H1 (cell line): Measurements from ENCODE around the gene KDM6A. TPM values are rescaled to one million over a fixed set of nuclear protein-coding genes. Genes with fewer than 3 reads are reported as not detected.
A peak's percentile ranks its signal among the peaks of the same experiment; 100 is the strongest.

Experiments used
- CTCF ChIA-PET: fragments of 300-600 bp; sonication (Branson Sonifier 250); formaldehyde crosslinking; loops from one replicate; lab custom pipeline; 2021; ENCODE audit not compliant: partially characterized antibody; lab: Charles Lee
- POLR2A ChIA-PET: fragments of 300-600 bp; sonication (Branson Sonifier 250); formaldehyde crosslinking; loops from one replicate; lab custom pipeline; 2021; ENCODE audit warnings: inconsistent platforms; ENCODE audit not compliant: partially characterized antibody; lab: Charles Lee
- DNase-seq, 2 experiments: peaks; one replicate each; pipeline versions ENCODE4 v3.0.0 to v3.0.0-alpha.2; 2010 to 2022; ENCODE audit warnings: low spot score in 2 of 2, low read depth in 1 of 2, mixed read lengths in 1 of 2
- FAIRE-seq: peaks from 2 replicates; lab custom pipeline; 2011; peaks lifted over from hg19 to GRCh38; lab: Jason Lieb, UNC
- H2AFZ ChIP-seq: 2 replicates; pipeline ENCODE4 v1.8.1; 2012; ENCODE audit warnings: low read length, inconsistent platforms
- H2AK5ac ChIP-seq: 2 replicates; pipeline ENCODE4 v1.6.1; 2013; ENCODE audit warnings: low read depth, low read length
- H2BK120ac ChIP-seq: replicated peaks from 2 replicates; pipeline ENCODE3; 2013; ENCODE audit warnings: low read depth, low read length, inconsistent platforms
- H2BK12ac ChIP-seq: 2 replicates; pipeline ENCODE4 v1.6.1; 2013; ENCODE audit warnings: low read depth, low read length
- H2BK15ac ChIP-seq: 2 replicates; pipeline ENCODE4 v1.6.1; 2013; ENCODE audit warnings: low read length
- H2BK20ac ChIP-seq: 2 replicates; pipeline ENCODE4 v1.6.1; 2013; ENCODE audit warnings: low read length
- H2BK5ac ChIP-seq: 2 replicates; pipeline ENCODE4 v1.6.1; 2013; ENCODE audit warnings: low read depth, low read length
- H3K14ac ChIP-seq: 2 replicates; pipeline ENCODE4 v1.6.1; 2013; ENCODE audit warnings: inconsistent platforms; ENCODE audit not compliant: insufficient read length
- H3K18ac ChIP-seq: 2 replicates; pipeline ENCODE4 v1.6.1; 2013; ENCODE audit warnings: low read length; ENCODE audit errors: extremely low read depth
- H3K23ac ChIP-seq: 2 replicates; pipeline ENCODE4 v1.6.1; 2013; ENCODE audit warnings: inconsistent platforms; ENCODE audit not compliant: insufficient read length
- H3K23me2 ChIP-seq: 2 replicates; pipeline ENCODE4 v1.6.1; 2013; ENCODE audit warnings: low read depth, low read length
- H3K27ac ChIP-seq: 2 replicates; pipeline ENCODE4 v1.6.1; 2011; ENCODE audit warnings: low read depth, low read length, inconsistent platforms
- H3K27me3 ChIP-seq, 4 experiments: replicated peaks in 1 of 4; 1 replicate in 1 of 4; 2 replicates in 3 of 4; pipeline versions ENCODE4 v1.6.1 to v1.8.1; 2011 to 2013; ENCODE audit warnings: low read length in 3 of 4, mild to moderate bottlenecking in 3 of 4, inconsistent platforms in 2 of 4, mixed read lengths in 2 of 4, moderate library complexity in 1 of 4; ENCODE audit not compliant: control insufficient read depth in 3 of 4, insufficient read depth in 3 of 4; ENCODE audit errors: extremely low read depth in 1 of 4
- H3K36me3 ChIP-seq, 4 experiments: 2 replicates each; pipeline versions ENCODE4 v1.6.1 to v1.8.1; 2011 to 2013; ENCODE audit warnings: mild to moderate bottlenecking in 4 of 4, low read length in 3 of 4, moderate library complexity in 2 of 4, control low read depth in 1 of 4, inconsistent platforms in 1 of 4; ENCODE audit not compliant: insufficient read depth in 4 of 4, control insufficient read depth in 2 of 4
- H3K4ac ChIP-seq: replicated peaks from 2 replicates; pipeline ENCODE3; 2013; ENCODE audit warnings: low read length, low read depth, mixed read lengths, inconsistent platforms; ENCODE audit not compliant: insufficient read length
- H3K4me1 ChIP-seq, 4 experiments: replicated peaks in 1 of 4; 1 replicate in 1 of 4; 2 replicates in 3 of 4; pipeline versions ENCODE4 v1.6.1 to v1.8.1; 2011 to 2013; ENCODE audit warnings: low read length in 3 of 4, inconsistent platforms in 2 of 4, mixed read lengths in 1 of 4; ENCODE audit not compliant: insufficient read depth in 4 of 4, control insufficient read depth in 3 of 4
- H3K4me2 ChIP-seq, 2 experiments: 2 replicates each; pipeline versions ENCODE4 v1.6.1 to v1.8.1; 2011 to 2013; ENCODE audit warnings: low read depth in 2 of 2, low read length in 2 of 2, control low read depth in 1 of 2, inconsistent platforms in 1 of 2, mild to moderate bottlenecking in 1 of 2; ENCODE audit not compliant: insufficient read depth in 1 of 2
- H3K4me3 ChIP-seq, 4 experiments: fragments of 200-600, 300-600 bp in 1 of 4; sonication (generic), shearing (Covaris generic), sonication (Bioruptor Twin) in 1 of 4; 2 replicates each; pipeline versions ENCODE4 v1.5.1 to v1.8.1; 2011 to 2016; ENCODE audit warnings: low read length in 4 of 4, low read depth in 3 of 4, control low read depth in 2 of 4, inconsistent platforms in 2 of 4, mild to moderate bottlenecking in 2 of 4, mixed read lengths in 1 of 4, moderate library complexity in 1 of 4; ENCODE audit not compliant: insufficient read depth in 2 of 4; ENCODE audit errors: extremely low read depth in 1 of 4
- H3K56ac ChIP-seq: replicated peaks from 2 replicates; pipeline ENCODE3; 2013; ENCODE audit warnings: low read depth, mild to moderate bottlenecking, mixed read lengths, low read length, inconsistent platforms; ENCODE audit not compliant: insufficient read length
- H3K79me1 ChIP-seq: 2 replicates; pipeline ENCODE4 v1.6.1; 2013; ENCODE audit warnings: low read depth, low read length, control low read depth
- H3K79me2 ChIP-seq, 2 experiments: 2 replicates each; pipeline versions ENCODE4 v1.6.1 to v1.8.1; 2012 to 2013; ENCODE audit warnings: low read length in 2 of 2, mild to moderate bottlenecking in 2 of 2, inconsistent platforms in 1 of 2; ENCODE audit not compliant: insufficient read depth in 2 of 2, control insufficient read depth in 1 of 2
- H3K9ac ChIP-seq, 4 experiments: replicated peaks in 1 of 4; 1 replicate in 1 of 4; 2 replicates in 3 of 4; pipeline versions ENCODE4 v1.6.1 to v1.8.1; 2011 to 2013; ENCODE audit warnings: low read depth in 3 of 4, low read length in 3 of 4, control low read depth in 2 of 4, mild to moderate bottlenecking in 2 of 4, moderate library complexity in 2 of 4, inconsistent platforms in 1 of 4; ENCODE audit errors: extremely low read depth in 1 of 4
- H3K9me3 ChIP-seq, 2 experiments: 2 replicates each; pipeline versions ENCODE4 v1.6.1 to v1.8.1; 2012 to 2013; ENCODE audit warnings: mild to moderate bottlenecking in 2 of 2, moderate library complexity in 2 of 2, control low read depth in 1 of 2, inconsistent platforms in 1 of 2, low read depth in 1 of 2, low read length in 1 of 2, mixed read lengths in 1 of 2; ENCODE audit not compliant: insufficient read depth in 2 of 2
- H4K20me1 ChIP-seq, 2 experiments: replicated peaks in 1 of 2; 2 replicates each; pipeline versions ENCODE3 to v1.8.1; 2011 to 2013; ENCODE audit warnings: inconsistent platforms in 2 of 2, low read length in 2 of 2, mild to moderate bottlenecking in 1 of 2; ENCODE audit not compliant: insufficient read depth in 2 of 2, control insufficient read depth in 1 of 2
- H4K5ac ChIP-seq: 2 replicates; pipeline ENCODE4 v1.6.1; 2013; ENCODE audit warnings: low read length, low read depth, mixed read lengths, inconsistent platforms; ENCODE audit not compliant: insufficient read length
- H4K8ac ChIP-seq: 2 replicates; pipeline ENCODE4 v1.8.0; 2013; ENCODE audit warnings: mild to moderate bottlenecking, moderate library complexity, low read length, inconsistent platforms; ENCODE audit not compliant: insufficient read depth; ENCODE audit errors: extremely low read depth
- H4K91ac ChIP-seq: replicated peaks from 2 replicates; pipeline ENCODE3; 2013; ENCODE audit warnings: low read length, mixed read lengths, inconsistent platforms; ENCODE audit not compliant: insufficient read length
- BCL11A ChIP-seq, 2 experiments: IDR thresholded peaks; one replicate each; pipeline ENCODE4 v1.6.1; 2011; ENCODE audit warnings: low read depth in 2 of 2, low read length in 2 of 2, mild to moderate bottlenecking in 2 of 2
- E2F6 ChIP-seq: IDR thresholded peaks from 2 replicates; pipeline ENCODE4 v1.6.1; 2012; ENCODE audit warnings: inconsistent platforms
- EZH2 ChIP-seq: fragments of 200-600 bp; sonication (generic); IDR thresholded peaks from 2 replicates; pipeline ENCODE4 v1.7.1; 2012; ENCODE audit warnings: low read depth, mild to moderate bottlenecking, moderate library complexity, low read length, inconsistent platforms; ENCODE audit not compliant: severe bottlenecking
- GABPA ChIP-seq: IDR thresholded peaks from 2 replicates; pipeline ENCODE4 v1.6.1; 2011; ENCODE audit warnings: mild to moderate bottlenecking, low read length, moderate library complexity, borderline replicate concordance; ENCODE audit not compliant: insufficient read depth
- MAFK ChIP-seq: IDR thresholded peaks from 2 replicates; pipeline ENCODE4 v1.6.1; 2012; ENCODE audit warnings: low read depth, mild to moderate bottlenecking, improper control_type of control experiment, low read length
- RBBP5 ChIP-seq: IDR thresholded peaks from 2 replicates; pipeline ENCODE4 v1.7.1; 2012; ENCODE audit warnings: low read depth, mild to moderate bottlenecking, inconsistent platforms, low read length, moderate library complexity, borderline replicate concordance
- SP1 ChIP-seq: IDR thresholded peaks from 2 replicates; pipeline ENCODE4 v1.6.1; 2011; ENCODE audit warnings: low read depth, low read length
- SP2 ChIP-seq: IDR thresholded peaks from 2 replicates; pipeline ENCODE4 v1.6.1; 2012; ENCODE audit warnings: mild to moderate bottlenecking, low read length, inconsistent platforms
- TAF1 ChIP-seq: IDR thresholded peaks from 2 replicates; pipeline ENCODE4 v1.6.1; 2011; ENCODE audit warnings: mild to moderate bottlenecking, low read depth, low read length
- TEAD4 ChIP-seq: IDR thresholded peaks from 2 replicates; pipeline ENCODE4 v1.6.1; 2012; ENCODE audit warnings: low read depth, low read length, inconsistent platforms, mixed read lengths
- WGBS, 2 experiments: shearing (Covaris generic) in 1 of 2; methylation state at CpG; one replicate each; pipeline versions ENCODE4 v1.1.6 to v1.1.7; 2013 to 2015; ENCODE audit warnings: low lambda C conversion rate in 2 of 2, mixed read lengths in 2 of 2, inconsistent platforms in 1 of 2, low coverage in 1 of 2, missing lambda C conversion rate in 1 of 2; ENCODE audit not compliant: insufficient replicate concordance in 2 of 2, insufficient coverage in 1 of 2, insufficient read length in 1 of 2; ENCODE audit errors: extremely low coverage in 1 of 2, missing lambda C conversion rate in 1 of 2; 5-methylcytosine and 5-hydroxymethylcytosine counted together
- polyA plus RNA-seq, 7 experiments: library from polyadenylated mRNA; depleted of rRNA in 3 of 7; stranded (reverse) in 5 of 7; unstranded in 2 of 7; fragments of >200 nt in 5 of 7; fragments of 200-250 nt in 2 of 7; gene quantifications; 1 replicate in 5 of 7; 2 replicates in 1 of 7; 4 replicates in 1 of 7; pipeline versions ENCODE4 v1.2.1 to v1.2.3, GENCODE V29; 2011 to 2013; ENCODE audit warnings: missing spikeins in 2 of 7, mixed read lengths in 2 of 7
- total RNA-seq: library from RNA; stranded (reverse); fragmentation: NEBNext Ultra II Directional; extraction: Animal tissue kit (Norgen Biotek cat#: 25700); gene quantifications from 2 replicates; pipeline ENCODE4 v1.2.1, GENCODE V29; 2021
- TF ChIP-seq, protein P1 (sequence below): IDR thresholded peaks from 2 replicates; pipeline ENCODE4 v1.6.1; 2011; ENCODE audit warnings: low read depth, mild to moderate bottlenecking, low read length; ENCODE audit not compliant: insufficient read depth
- TF ChIP-seq, protein P2 (sequence below): IDR thresholded peaks from 2 replicates; pipeline ENCODE4 v1.6.1; 2012; ENCODE audit warnings: inconsistent platforms

Gene KDM6A
- total and polyA plus RNA-seq, 2 of the 8 experiments (the other 6 are each of a cell fraction or from before 2014, with no cell fraction given) = 43.5 to 58.4 TPM

DNA sequence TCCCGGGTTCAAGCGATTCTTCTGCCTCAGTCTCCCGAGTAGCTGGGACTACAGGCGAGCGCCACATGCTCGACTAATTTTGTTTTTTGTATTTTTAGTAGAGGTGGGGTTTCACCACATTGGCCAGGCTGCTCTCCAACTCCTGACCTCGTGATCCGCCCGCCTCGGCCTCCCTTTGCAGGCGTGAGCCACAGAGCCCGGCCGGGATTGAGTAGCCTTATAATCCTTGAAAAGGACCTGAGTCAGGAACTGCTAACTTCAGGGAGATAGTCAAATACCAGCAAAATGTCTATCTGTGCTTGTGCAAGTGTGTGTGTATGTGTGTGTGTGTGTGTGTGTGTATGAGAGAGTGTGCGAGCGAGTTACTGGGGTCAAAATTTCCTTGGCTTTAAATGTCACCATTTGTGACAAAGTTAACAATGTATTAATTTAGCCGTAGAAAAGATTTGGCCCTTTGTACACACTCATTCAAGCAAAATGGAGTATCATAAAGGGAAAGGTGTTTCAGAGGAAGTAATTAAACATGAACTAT lies 1.8 kb upstream of the KDM6A start:
- H4K5ac ChIP-seq = no peak overlapping the region
- no peak overlapping the region for H2BK12ac ChIP-seq
- H2AK5ac ChIP-seq = no peak overlapping the region
- no peaks in the 10 kb centered on the region for H3K79me1 ChIP-seq
- H3K56ac ChIP-seq = no peak overlapping the region
- no peak overlapping the region for H3K18ac ChIP-seq
- H2BK20ac ChIP-seq = no peak overlapping the region
- no peak overlapping the region for H2BK15ac ChIP-seq
- no peak overlapping the region for H2BK120ac ChIP-seq
- peaks cover 0 to 31% of the 10 kb centered on the region in 2 experiments; a peak in 3 of 4 replicates for H3K79me2 ChIP-seq
- H4K91ac ChIP-seq = no peak overlapping the region
- WGBS, 2 experiments = 78% methylated on average over 7 of the region's 16 CpGs; no CpG with 5 or more reads in 1 of the 2 experiments
- H3K27me3 ChIP-seq = no peaks in the 10 kb centered on the region
- no peaks in the 10 kb centered on the region for H3K9me3 ChIP-seq
- H3K9ac ChIP-seq = no peak overlapping the region
- H3K23ac ChIP-seq = no peak overlapping the region
- no peak overlapping the region for H3K14ac ChIP-seq
- H2BK5ac ChIP-seq = no peak overlapping the region
- H3K4me3 ChIP-seq = peak overlapping the region; percentile 39 to 84 (median 68); a peak in 5 of 8 replicates
- no peaks in the 10 kb centered on the region for H3K36me3 ChIP-seq
- ChIA-PET CTCF (interaction anchor here (0.7 to 0.9 kb wide), 3 partner anchors 7 to 257 kb away, joined by 3 read pairs; no protein-coding TSS in a partner anchor), POLR2A (no interaction called here)
- no peak overlapping the region for H4K8ac ChIP-seq
- H3K4ac ChIP-seq = no peak overlapping the region
- H3K4me2 ChIP-seq = peak overlapping the region; percentile 60 to 67; a peak in 3 of 4 replicates
- peaks cover 0 to 2% (median 0%) of the 10 kb centered on the region in 4 experiments; a peak in 2 of 7 replicates for H3K4me1 ChIP-seq
- peaks cover 4% of the 10 kb centered on the region; the same call in 1 of the 2 replicates for H3K23me2 ChIP-seq
- H2AFZ ChIP-seq = no peak overlapping the region
- no peaks in the 10 kb centered on the region for H4K20me1 ChIP-seq
- no peak for FAIRE-seq
- no peak for DNase-seq
- no peak overlapping the region for H3K27ac ChIP-seq
- TF ChIP-seq EZH2 (no peak), TEAD4 (no peak), TAF1 (no peak), RBBP5 (no peak), SP2 (no peak), SP1 (no peak), E2F6 (no peak), BCL11A (IDR thresholded peaks at IDR 0.05; ENCODE audit: low read depth in 2 of 2, low read length in 2 of 2) (no peak), GABPA (no peak), MAFK (no peak)
- TF ChIP-seq, protein P1, sequence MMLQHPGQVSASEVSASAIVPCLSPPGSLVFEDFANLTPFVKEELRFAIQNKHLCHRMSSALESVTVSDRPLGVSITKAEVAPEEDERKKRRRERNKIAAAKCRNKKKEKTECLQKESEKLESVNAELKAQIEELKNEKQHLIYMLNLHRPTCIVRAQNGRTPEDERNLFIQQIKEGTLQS = no peak
- TF ChIP-seq, protein P2, sequence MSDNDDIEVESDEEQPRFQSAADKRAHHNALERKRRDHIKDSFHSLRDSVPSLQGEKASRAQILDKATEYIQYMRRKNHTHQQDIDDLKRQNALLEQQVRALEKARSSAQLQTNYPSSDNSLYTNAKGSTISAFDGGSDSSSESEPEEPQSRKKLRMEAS = no peak
